T-helper 9 cell (primary cell): ENCODE data around the gene TMEM119.
"Not testable (repeated sequence)": the region's sequence is repeated elsewhere in the genome, so short reads cannot be mapped to it uniquely, and the experiment has no call there.

Experiments
- DNase-seq: peaks from one replicate; pipeline ENCODE4 v3.0.0-alpha.2; 2020

TMEM119 gene

GRCh38 chr12:108599541-108599940 is 1.7 kb upstream of the TMEM119 start:
- DNase-seq: no peak

GRCh38 chr12:108598553-108599250 is 818 bp upstream of the TMEM119 start:
- no peak for DNase-seq

- no peak for DNase-seq
These were observed 878 bp downstream of the TMEM119 start for GRCh38 chr12:108596854-108597558.

- DNase-seq: no peak
These were observed 1.9 kb downstream of the TMEM119 start for GRCh38 chr12:108595711-108596647.

GRCh38 chr12:108594960-108595710 is 2.7 kb downstream of the TMEM119 start:
- DNase-seq: no peak

GRCh38 chr12:108594323-108594903 is 3.5 kb downstream of the TMEM119 start:
- DNase-seq: no peak

GRCh38 chr12:108592033-108592909 is 5.6 kb downstream of the TMEM119 start:
- no peak for DNase-seq

- no peak for DNase-seq
These were observed 6.5 kb downstream of the TMEM119 start for GRCh38 chr12:108591267-108591980.

GRCh38 chr12:108590463-108590862 is 7.4 kb downstream of the TMEM119 start:
- DNase-seq: not testable (repeated sequence)

GRCh38 chr12:108589840-108590229 is 8.0 kb downstream of the TMEM119 start:
- no peak for DNase-seq

GRCh38 chr12:108589028-108589839 is 8.7 kb downstream of the TMEM119 start:
- DNase-seq: no peak

- DNase-seq: no peak
These were observed 10.1 kb downstream of the TMEM119 start for GRCh38 chr12:108587826-108588225.

GRCh38 chr12:108586306-108586705 is 11.6 kb downstream of the TMEM119 start:
- DNase-seq: no peak

GRCh38 chr12:108585864-108586263 is 12.0 kb downstream of the TMEM119 start:
- no peak for DNase-seq

GRCh38 chr12:108584456-108585065 is 13.3 kb downstream of the TMEM119 start:
- no peak for DNase-seq

- no peak for DNase-seq
These were observed 13.9 kb downstream of the TMEM119 start for GRCh38 chr12:108583991-108584390.

- DNase-seq: no peak
These were observed 14.7 kb downstream of the TMEM119 start for GRCh38 chr12:108582978-108583770.

- no peak for DNase-seq
These were observed 15.4 kb downstream of the TMEM119 start for GRCh38 chr12:108582509-108582908.
